Astrocyte (in vitro differentiated cells and primary cell): Measurements from ENCODE around the gene SYTL3. TPM values are rescaled to one million over a fixed set of nuclear protein-coding genes. Genes with fewer than 3 reads are reported as not detected.

Source experiments
- DNase-seq: peaks from one replicate; pipeline ENCODE4 v3.0.0-alpha.2; 2010; ENCODE audit warnings: low read depth
- FAIRE-seq: peaks from 2 replicates; lab custom pipeline; 2011; peaks lifted over from hg19 to GRCh38; lab: Jason Lieb, UNC
- H2AFZ ChIP-seq: 2 replicates; pipeline ENCODE4 v1.6.0; 2012; ENCODE audit warnings: low read depth, low read length, inconsistent platforms
- H3K27ac ChIP-seq: 2 replicates; pipeline ENCODE4 v1.5.1; 2011; ENCODE audit warnings: low read depth, low read length, inconsistent platforms
- H3K27me3 ChIP-seq: 2 replicates; pipeline ENCODE4 v1.6.0; 2011; ENCODE audit warnings: low read length, inconsistent platforms; ENCODE audit not compliant: insufficient read depth
- H3K36me3 ChIP-seq: 2 replicates; pipeline ENCODE4 v1.5.1; 2011; ENCODE audit warnings: low read length, inconsistent platforms; ENCODE audit not compliant: insufficient read depth
- H3K4me1 ChIP-seq: 2 replicates; pipeline ENCODE4 v1.5.1; 2011; ENCODE audit warnings: low read length, inconsistent platforms; ENCODE audit not compliant: insufficient read depth
- H3K4me2 ChIP-seq: 2 replicates; pipeline ENCODE4 v1.6.0; 2012; ENCODE audit warnings: low read length, inconsistent platforms
- H3K4me3 ChIP-seq: 2 replicates; pipeline ENCODE4 v1.5.1; 2011; ENCODE audit warnings: low read depth, mild to moderate bottlenecking, low read length, inconsistent platforms; ENCODE audit not compliant: insufficient read depth
- H3K79me2 ChIP-seq: 2 replicates; pipeline ENCODE4 v1.6.0; 2012; ENCODE audit warnings: mild to moderate bottlenecking, low read length, inconsistent platforms; ENCODE audit not compliant: insufficient read depth
- H3K9ac ChIP-seq: 2 replicates; pipeline ENCODE4 v1.6.0; 2012; ENCODE audit warnings: mild to moderate bottlenecking, low read length, inconsistent platforms
- H3K9me3 ChIP-seq: 2 replicates; pipeline ENCODE4 v1.5.1; 2012; ENCODE audit warnings: low read depth, mild to moderate bottlenecking, low read length, inconsistent platforms; ENCODE audit not compliant: insufficient read depth
- H4K20me1 ChIP-seq: 2 replicates; pipeline ENCODE4 v1.6.0; 2012; ENCODE audit warnings: low read length, inconsistent platforms; ENCODE audit not compliant: insufficient read depth
- H3K27ac Mint-ChIP-seq: one replicate; pipeline ENCODE4 v1.8.0; 2021; ENCODE audit warnings: mild to moderate bottlenecking, mixed read lengths; ENCODE audit not compliant: unreplicated experiment
- H3K27me3 Mint-ChIP-seq: one replicate; pipeline ENCODE4 v1.8.0; 2021; ENCODE audit warnings: low read depth, mixed read lengths; ENCODE audit not compliant: unreplicated experiment
- H3K36me3 Mint-ChIP-seq: one replicate; pipeline ENCODE4 v1.8.0; 2021; ENCODE audit warnings: low read depth, mixed read lengths; ENCODE audit not compliant: unreplicated experiment
- H3K4me1 Mint-ChIP-seq: one replicate; pipeline ENCODE4 v1.8.0; 2021; ENCODE audit warnings: low read depth, mixed read lengths; ENCODE audit not compliant: unreplicated experiment
- H3K4me3 Mint-ChIP-seq: one replicate; pipeline ENCODE4 v1.8.0; 2021; ENCODE audit warnings: mild to moderate bottlenecking, moderate library complexity, mixed read lengths; ENCODE audit not compliant: unreplicated experiment
- H3K9me3 Mint-ChIP-seq: one replicate; pipeline ENCODE4 v1.8.0; 2021; ENCODE audit warnings: mild to moderate bottlenecking, mixed read lengths; ENCODE audit not compliant: unreplicated experiment
- EZH2 ChIP-seq: IDR thresholded peaks from 2 replicates; pipeline ENCODE4 v1.6.1; 2012; ENCODE audit warnings: mild to moderate bottlenecking, low read length, inconsistent platforms; ENCODE audit not compliant: insufficient read depth
- total RNA-seq: library from RNA; stranded (reverse); gene quantifications from 2 replicates; pipeline ENCODE4 v1.2.1, GENCODE V29; 2021
- TF ChIP-seq, protein P1 (sequence below): IDR thresholded peaks from 2 replicates; pipeline ENCODE4 v1.5.1; 2011; ENCODE audit warnings: low read depth, mild to moderate bottlenecking, inconsistent platforms, low read length, moderate library complexity; ENCODE audit not compliant: insufficient read depth

The SYTL3 gene
- total RNA-seq, 1 donor from 2014 or later: 1.2 TPM

DNA sequence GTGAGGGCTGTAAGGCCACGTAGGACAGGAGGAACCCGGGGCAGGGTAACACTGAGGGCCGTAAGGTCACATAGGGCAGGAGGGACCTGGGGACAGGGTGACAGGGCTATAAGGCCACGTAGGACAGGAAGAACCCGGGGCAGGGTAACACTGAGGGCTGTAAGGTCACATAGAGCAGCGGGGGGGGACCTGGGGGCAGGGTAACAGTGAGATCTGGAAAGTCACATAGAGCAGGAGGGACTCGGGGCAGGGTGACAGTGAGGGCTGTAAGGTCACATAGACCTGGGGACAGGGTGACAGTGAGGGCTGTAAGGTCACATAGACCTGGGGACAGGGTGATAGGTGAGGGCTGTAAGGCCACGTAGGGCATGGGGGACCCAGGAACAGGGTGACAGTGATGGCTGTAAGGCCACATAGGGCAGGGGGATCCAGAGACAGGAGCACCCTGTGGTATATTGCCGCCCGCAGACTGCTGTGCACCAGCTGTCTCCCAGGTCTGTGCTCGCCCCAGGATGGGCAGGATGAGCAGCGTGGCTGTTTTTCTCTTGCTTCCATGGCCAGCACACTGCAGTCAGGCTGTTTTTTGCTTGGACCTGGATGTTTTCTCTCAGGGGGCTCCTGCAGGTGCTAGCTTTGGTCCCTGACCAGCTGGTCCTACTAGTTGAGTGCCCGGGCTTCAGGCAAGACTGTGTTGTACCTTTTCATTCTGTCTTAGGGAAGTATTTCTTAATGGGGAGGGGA lies 55.7 kb downstream of the SYTL3 start:
- no peaks in the 10 kb centered on the region for H3K36me3 Mint-ChIP-seq
- peaks cover 3% of the 10 kb centered on the region for H3K27me3 Mint-ChIP-seq
- Histone ChIP-seq H3K9ac (no peak overlapping the region), H2AFZ (no peak overlapping the region), H3K27ac (no peak overlapping the region), H3K4me2 (no peak overlapping the region), H3K4me1 (peaks cover 16% of the 10 kb centered on the region), H3K27me3 (no peaks in the 10 kb centered on the region), H4K20me1 (no peaks in the 10 kb centered on the region), H3K9me3 (no peaks in the 10 kb centered on the region), H3K4me3 (no peak overlapping the region), H3K79me2 (no peaks in the 10 kb centered on the region), H3K36me3 (no peaks in the 10 kb centered on the region)
- no peak overlapping the region for H3K4me3 Mint-ChIP-seq
- H3K9me3 Mint-ChIP-seq: no peaks in the 10 kb centered on the region
- no peak overlapping the region for H3K27ac Mint-ChIP-seq
- TF ChIP-seq EZH2: no peak
- TF ChIP-seq, protein P1, sequence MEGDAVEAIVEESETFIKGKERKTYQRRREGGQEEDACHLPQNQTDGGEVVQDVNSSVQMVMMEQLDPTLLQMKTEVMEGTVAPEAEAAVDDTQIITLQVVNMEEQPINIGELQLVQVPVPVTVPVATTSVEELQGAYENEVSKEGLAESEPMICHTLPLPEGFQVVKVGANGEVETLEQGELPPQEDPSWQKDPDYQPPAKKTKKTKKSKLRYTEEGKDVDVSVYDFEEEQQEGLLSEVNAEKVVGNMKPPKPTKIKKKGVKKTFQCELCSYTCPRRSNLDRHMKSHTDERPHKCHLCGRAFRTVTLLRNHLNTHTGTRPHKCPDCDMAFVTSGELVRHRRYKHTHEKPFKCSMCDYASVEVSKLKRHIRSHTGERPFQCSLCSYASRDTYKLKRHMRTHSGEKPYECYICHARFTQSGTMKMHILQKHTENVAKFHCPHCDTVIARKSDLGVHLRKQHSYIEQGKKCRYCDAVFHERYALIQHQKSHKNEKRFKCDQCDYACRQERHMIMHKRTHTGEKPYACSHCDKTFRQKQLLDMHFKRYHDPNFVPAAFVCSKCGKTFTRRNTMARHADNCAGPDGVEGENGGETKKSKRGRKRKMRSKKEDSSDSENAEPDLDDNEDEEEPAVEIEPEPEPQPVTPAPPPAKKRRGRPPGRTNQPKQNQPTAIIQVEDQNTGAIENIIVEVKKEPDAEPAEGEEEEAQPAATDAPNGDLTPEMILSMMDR: no peak
- DNase-seq: no peak
- peaks cover 19% of the 10 kb centered on the region for H3K4me1 Mint-ChIP-seq
- no peak for FAIRE-seq

DNA sequence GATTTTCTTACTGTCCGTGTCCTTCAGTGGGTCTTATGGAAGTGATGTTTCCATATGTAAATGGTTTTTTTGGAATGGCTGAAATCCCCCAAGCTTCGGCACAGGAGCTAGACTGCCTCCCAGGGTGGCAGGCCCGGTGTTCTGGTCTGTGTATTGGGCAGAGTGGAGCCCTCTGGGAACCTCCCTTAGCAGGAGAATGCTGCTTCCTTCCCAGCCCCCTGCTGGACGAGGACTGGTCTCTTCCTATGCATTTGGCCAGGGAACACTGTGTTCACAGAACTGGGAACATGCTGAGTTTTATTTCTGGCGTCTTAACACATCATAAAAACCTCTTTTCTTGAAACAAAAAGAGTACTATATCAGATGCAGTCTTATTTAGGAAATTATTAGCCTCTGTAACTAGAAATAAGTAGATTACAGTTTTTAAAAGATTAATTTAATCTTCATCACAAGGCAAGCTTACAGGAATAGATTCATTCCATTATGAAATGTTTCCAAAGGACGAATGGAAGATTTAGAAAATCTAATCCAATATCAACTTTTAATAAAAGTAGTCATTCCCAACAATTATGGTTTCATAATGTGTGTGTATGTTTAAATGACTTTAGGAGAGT lies 56.6 kb downstream of the SYTL3 start:
- no peaks in the 10 kb centered on the region for H4K20me1 ChIP-seq
- H3K4me2 ChIP-seq: peak overlapping the region; percentile 54
- Mint-ChIP-seq H3K27me3 (peaks cover 3% of the 10 kb centered on the region), H3K36me3 (no peaks in the 10 kb centered on the region), H3K9me3 (no peaks in the 10 kb centered on the region), H3K4me3 (no peak overlapping the region), H3K4me1 (peaks cover 21% of the 10 kb centered on the region), H3K27ac (no peak overlapping the region)
- DNase-seq (peak; percentile 23), FAIRE-seq (no peak)
- H3K4me3 ChIP-seq: no peak overlapping the region
- H3K4me1 ChIP-seq: peaks cover 16% of the 10 kb centered on the region
- H3K27me3 ChIP-seq: no peaks in the 10 kb centered on the region
- H2AFZ ChIP-seq: no peak overlapping the region
- TF ChIP-seq, protein P1: peak; percentile 53
- no peak for TF ChIP-seq EZH2
- H3K27ac ChIP-seq: no peak overlapping the region
- H3K36me3 ChIP-seq: no peaks in the 10 kb centered on the region
- H3K9me3 ChIP-seq: no peaks in the 10 kb centered on the region
- H3K79me2 ChIP-seq: no peaks in the 10 kb centered on the region
- H3K9ac ChIP-seq: no peak overlapping the region
